Forelimb muscle (tissue), 1 donor: ENCODE measurements around the gene PRXL2B. TPM values are rescaled to one million over a fixed set of nuclear protein-coding genes. Genes with fewer than 3 reads are reported as not detected.

Experiments
- DNase-seq: peaks from one replicate; pipeline ENCODE4 v3.0.0-alpha.2; 2013; ENCODE audit warnings: low read depth
- polyA plus RNA-seq: library from polyadenylated mRNA; unstranded; fragments of 120-200 nt; gene quantifications from one replicate; pipeline ENCODE4 v1.2.1, GENCODE V29; 2013; ENCODE audit not compliant: insufficient read length

PRXL2B gene
- polyA plus RNA-seq, 1 donor = 21.4 TPM

- no peak for DNase-seq
Measured at GRCh38 chr1:2585318-2586092, 1.1 kb upstream of the PRXL2B start.

- DNase-seq = no peak
Measured at GRCh38 chr1:2587071-2587859, 688 bp downstream of the PRXL2B start.

- no peak for DNase-seq
Measured at GRCh38 chr1:2587860-2588571, 1.4 kb downstream of the PRXL2B start.

GRCh38 chr1:2588661-2589430 lies 2.3 kb downstream of the PRXL2B start:
- DNase-seq = no peak

- DNase-seq = no peak
Measured at GRCh38 chr1:2589431-2590232, 3.1 kb downstream of the PRXL2B start.

- DNase-seq = no peak
Measured at GRCh38 chr1:2590233-2591141, 3.9 kb downstream of the PRXL2B start.

- DNase-seq = no peak
Measured at GRCh38 chr1:2591233-2591580, 4.6 kb downstream of the PRXL2B start.

GRCh38 chr1:2591581-2592261 lies 5.1 kb downstream of the PRXL2B start:
- DNase-seq = no peak

- no peak for DNase-seq
Measured at GRCh38 chr1:2592672-2593071, 6.1 kb downstream of the PRXL2B start.

- no peak for DNase-seq
Measured at GRCh38 chr1:2593251-2593878, 6.8 kb downstream of the PRXL2B start.

GRCh38 chr1:2594001-2594640 lies 7.5 kb downstream of the PRXL2B start:
- DNase-seq = no peak

- no peak for DNase-seq
Measured at GRCh38 chr1:2594641-2595131, 8.1 kb downstream of the PRXL2B start.

- DNase-seq = no peak
Measured at GRCh38 chr1:2595261-2595811, 8.8 kb downstream of the PRXL2B start.

GRCh38 chr1:2595812-2596529 lies 9.4 kb downstream of the PRXL2B start:
- no peak for DNase-seq

GRCh38 chr1:2596530-2597333 lies 10.2 kb downstream of the PRXL2B start:
- DNase-seq = no peak
